GM19397 (cell line): ENCODE measurements around the gene E2F4.

ENCODE experiments used
- ATAC-seq: cut with Tn5 transposase; IDR thresholded peaks from one replicate; pipeline ENCODE4 v1.9.1; 2021; ENCODE audit warnings: mild to moderate bottlenecking, moderate library complexity; ENCODE audit not compliant: unreplicated experiment

Gene E2F4

DNA sequence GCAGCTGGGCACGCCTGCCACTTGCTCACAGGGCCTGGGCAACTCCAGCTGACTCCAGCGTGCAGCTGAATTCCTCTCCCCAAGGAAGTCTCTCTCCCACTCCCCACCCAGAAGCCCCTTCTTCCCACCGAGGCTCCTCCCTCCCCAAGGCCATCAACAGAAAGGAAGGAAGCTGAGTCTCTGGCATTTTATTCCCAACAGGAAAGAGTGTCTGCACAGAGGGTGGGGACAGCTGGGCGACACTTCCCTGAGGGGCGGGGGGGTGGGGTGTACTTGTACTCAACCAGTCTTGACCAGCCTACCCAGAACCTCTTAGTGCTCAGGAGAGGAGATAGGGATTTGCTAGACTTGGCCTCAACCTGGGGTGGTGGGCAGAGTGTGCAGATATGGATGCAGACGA lies 1.9 kb upstream of the E2F4 start, which contains the start of gene EXOC3L1:
Gene EXOC3L1, minus strand, starts transcription at position 96 of the 400 bp plus-strand sequence. CDS start 460 bp downstream, outside the sequence.
- no peak for ATAC-seq

DNA sequence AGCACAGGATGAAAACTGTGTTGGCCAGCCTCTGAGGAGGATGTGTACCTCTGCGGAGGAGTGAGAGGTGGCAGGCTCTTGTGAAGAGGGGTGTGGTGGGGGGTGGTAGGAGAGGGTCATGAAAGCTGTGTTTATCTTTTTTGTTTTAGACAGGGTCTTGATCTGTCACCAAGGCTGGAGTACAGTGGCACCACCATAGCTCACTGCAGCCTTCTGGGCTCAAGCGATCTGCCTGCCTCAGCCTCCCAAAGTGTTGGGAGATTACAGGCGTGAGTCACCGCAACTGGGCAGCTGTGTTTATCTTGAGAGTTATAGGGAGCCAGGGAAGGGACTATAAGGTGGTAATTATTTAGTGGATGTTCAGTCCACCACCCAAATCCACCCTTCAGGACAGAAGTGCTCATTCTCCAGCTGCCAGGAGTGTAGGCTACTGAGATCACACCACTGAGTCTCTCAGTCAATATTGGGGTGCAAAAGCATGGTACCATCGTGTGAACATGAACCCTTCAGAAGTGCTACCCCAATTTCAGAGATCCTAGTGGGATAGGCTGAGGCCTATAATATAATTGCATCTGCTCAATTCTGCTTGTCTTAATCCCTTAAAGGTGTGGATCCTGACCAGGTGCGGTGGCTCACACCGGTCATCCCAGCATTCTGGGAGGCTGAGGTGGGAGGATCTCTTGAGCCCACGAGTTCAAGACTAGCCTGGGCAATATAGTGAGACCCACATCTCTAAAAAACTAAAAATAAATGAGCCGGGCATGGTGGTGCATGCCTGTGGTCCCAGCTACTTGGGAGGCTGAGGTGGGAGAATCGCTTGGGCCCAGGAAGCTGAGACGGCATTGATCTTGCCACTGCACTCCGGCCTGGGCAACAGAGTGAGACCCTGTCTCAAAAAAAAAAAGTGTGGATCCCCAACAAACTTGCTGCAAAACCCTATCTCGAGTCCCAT lies 1.2 kb upstream of the E2F4 start:
- ATAC-seq = no peak

DNA sequence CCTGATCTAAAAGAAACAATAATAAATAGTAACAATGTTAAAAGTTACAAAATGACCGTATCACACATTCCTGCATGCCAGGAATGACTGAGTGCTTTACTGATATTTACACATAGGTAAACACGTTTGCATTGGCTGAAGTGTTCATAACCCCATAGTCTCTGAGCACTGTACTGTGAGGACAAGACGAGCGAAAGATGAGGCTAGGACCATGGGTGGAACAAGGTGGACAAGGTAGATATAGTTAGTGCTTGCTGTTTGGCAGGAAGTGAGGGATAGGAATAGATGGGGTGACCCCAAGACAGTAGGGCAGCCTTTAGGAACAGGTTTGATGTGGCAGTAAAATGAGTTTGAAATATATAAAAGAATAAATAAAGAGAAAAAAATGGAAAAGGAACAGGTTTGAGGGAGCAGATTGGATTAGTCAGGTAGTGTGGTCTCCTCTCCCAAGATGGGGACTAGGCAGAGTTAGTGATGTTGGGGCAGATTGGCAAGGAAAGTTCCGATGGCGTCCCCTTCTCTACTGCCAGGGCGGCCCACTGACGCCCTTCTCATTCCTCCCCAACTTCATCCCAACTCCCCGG lies 452 bp upstream of the E2F4 start:
- ATAC-seq = no peak

DNA sequence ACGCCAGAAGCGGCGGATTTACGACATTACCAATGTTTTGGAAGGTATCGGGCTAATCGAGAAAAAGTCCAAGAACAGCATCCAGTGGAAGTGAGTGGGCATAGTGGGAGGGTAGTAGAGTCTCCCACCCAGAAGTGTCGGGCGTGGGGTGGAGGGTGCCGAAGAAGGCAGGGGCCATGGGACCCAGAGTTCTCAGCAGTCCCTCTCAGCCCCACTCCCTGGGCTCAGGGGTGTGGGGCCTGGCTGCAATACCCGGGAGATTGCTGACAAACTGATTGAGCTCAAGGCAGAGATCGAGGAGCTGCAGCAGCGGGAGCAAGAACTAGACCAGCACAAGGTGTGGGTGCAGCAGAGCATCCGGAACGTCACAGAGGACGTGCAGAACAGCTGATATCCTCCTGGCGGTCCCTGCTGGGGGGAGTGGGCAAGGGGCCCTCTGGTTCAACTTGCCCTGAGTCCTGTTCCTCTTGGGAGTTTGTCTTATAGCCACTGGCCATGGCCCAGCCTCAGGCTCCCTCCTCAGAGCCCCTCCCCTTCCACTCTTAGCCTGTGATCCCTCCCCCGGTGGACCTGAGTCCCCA lies 916 bp downstream of the E2F4 start:
- ATAC-seq = no peak

DNA sequence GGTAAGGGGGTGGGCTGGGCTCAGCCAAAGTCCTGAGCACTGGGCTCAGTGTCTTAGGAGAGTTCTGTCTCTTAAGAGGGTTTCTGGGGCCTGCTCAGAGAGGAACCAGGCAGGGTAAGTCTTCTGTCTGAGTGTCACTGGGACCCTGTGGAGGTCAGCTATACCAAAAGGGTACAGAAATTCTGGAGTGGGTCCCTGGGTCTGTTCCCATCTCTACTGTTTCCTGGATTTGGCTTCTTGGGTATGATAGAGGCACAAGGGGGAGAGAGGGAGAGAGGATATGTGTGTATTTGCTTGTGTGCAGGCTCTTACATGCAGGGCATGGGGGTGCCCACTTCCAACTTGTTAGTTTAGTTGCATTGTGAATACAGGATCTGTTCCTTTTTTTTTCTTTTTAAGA lies 1.6 kb downstream of the E2F4 start:
- ATAC-seq = no peak

DNA sequence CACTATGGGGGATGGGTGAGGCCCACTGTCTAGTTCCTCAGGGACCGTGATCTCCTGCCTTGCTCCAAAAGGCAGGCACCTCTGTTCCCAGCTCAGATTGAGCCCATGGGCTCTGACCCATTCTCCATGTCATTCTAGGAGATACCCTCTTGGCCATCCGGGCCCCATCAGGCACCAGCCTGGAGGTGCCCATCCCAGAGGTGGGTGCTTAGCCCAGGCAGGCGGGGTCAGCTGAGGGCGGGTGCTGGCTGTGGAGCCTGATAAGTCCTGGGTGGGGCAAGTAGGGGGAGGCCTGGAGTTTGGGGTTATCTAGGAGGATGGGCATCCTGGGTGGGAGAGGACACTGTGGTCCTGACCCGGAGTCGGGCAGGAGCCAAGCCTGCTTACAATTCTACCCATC lies 2.3 kb downstream of the E2F4 start:
- ATAC-seq = no peak

DNA sequence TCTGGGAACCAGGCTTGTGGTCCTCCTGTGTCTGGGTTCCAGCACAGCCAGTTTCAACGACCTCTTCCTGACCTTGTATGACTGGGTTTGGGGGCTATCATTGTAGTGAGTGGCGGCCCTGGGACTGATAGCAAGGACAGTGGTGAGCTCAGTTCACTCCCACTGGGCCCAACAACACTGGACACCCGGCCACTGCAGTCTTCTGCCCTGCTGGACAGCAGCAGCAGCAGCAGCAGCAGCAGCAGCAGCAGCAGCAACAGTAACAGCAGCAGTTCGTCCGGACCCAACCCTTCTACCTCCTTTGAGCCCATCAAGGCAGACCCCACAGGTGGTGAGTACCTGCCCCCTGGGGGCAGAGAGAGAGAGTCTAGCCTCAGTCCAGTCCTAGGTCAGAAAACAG lies 3.7 kb downstream of the E2F4 start:
- no peak for ATAC-seq

DNA sequence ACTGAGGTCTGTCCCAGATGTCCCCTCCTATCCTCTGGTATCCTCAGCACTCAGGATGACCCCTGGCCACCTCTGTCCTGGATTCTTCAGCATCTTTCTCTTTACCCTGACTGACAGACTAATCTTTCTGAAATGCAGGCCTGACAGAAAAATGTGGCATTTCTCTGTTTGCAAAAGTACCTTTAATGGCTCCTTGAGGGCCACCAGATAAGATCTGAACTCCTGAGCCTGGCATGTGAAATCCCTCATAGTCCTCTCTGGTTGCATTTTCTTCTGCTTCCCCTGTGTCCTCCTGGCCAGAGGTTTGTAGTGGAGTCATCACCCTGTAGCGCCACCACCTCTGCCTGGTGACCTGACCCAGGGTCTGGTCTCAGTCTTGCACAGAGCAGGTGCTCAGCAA lies 4.9 kb downstream of the E2F4 start:
- ATAC-seq = no peak

DNA sequence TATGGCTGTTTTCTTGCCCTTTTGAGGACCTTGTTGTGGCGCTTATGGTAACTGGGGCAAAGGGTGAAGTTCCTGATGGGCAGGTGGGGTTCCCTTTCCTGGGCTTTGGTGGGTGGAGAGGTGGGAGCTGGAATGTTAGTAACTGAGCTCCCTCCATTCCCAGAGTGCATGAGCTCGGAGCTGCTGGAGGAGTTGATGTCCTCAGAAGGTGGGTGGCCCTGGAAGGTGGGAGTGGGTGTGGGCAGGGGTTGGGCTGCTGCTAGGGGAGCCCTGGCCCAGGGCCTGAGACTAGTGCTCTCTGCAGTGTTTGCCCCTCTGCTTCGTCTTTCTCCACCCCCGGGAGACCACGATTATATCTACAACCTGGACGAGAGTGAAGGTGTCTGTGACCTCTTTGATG lies 5.7 kb downstream of the E2F4 start:
- ATAC-seq = no peak

DNA sequence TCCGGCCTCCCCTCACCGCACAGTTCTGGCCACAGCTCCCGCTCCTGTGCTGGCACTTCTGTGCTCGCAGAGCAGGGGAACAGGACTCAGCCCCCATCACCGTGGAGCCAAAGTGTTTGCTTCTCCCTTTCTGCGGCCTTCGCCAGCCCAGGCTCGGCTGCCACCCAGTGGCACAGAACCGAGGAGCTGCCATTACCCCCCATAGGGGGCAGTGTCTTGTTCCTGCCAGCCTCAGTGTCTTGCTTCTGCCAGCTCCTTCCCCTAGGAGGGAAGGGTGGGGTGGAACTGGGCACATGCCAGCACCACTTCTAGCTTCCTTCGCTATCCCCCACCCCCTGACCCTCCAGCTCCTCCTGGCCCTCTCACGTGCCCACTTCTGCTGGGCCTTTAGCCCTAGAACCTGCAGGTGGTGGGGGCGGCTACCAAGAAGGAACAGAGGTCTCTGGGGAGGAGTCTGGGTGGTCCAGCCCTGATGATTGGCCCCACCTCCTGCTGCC lies 6.3 kb downstream of the E2F4 start:
- no peak for ATAC-seq

DNA sequence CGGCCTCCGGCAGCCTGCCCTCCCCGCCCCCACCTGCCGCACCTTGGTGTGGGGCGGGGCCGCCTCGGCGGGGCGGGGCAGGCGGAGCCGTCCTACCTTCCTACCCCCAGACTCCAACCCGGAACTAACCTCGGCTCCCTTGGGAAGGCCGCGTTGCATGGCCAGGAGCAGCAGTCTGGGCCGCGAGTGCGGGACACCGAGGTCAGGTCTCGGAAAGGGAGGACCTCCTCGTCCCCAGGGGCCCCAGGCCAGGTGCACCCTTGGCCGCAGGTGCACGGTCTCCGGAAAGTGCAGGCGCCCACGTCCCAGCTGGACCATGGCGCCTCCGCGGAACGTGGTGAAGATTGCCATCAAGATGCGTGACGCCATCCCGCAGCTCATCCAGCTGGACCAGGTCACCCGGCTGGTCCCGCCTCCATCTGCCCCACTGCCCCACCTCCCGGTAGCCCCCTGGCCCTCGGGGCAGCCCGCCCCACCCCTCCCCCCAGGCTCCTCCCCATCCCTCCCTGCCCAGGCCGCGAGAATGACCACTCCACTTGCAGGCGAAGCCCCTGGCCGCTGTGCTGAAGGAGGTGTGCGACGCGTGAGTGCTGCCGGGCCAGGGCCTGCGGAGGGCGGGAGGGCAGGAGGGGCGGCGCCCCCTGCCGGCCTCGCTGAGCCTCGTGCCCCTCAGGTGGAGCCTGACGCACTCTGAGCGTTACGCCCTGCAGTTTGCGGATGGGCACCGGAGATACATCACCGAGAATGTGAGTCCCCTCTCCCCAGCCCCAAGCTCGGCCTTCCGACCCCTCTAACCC lies 7.3 kb downstream of the E2F4 start, which contains the start of gene ELMO3:
Gene ELMO3, plus strand, starts transcription at position 121 of the 797 bp plus-strand sequence. Its CDS starts 196 bp downstream, at position 317.
- ATAC-seq = no peak

DNA sequence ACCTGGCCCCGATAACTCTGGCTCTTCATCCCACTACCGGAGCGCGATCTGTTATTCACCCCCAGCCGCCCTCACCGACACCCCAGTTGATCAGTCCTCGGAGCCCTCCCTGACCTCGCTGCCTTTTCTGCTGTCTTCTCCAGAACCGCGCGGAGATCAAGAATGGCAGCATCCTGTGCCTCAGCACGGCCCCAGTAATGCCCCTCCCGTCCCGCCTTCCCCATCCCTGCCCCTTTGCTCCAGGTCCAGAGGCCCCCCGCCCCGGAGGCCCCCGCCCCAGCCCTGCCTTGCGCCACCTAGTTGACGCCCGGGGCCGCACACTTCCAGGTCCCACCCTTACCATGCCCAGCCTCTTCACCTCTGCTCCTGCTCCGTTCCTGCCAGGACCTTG lies 7.8 kb downstream of the E2F4 start:
- ATAC-seq = no peak

DNA sequence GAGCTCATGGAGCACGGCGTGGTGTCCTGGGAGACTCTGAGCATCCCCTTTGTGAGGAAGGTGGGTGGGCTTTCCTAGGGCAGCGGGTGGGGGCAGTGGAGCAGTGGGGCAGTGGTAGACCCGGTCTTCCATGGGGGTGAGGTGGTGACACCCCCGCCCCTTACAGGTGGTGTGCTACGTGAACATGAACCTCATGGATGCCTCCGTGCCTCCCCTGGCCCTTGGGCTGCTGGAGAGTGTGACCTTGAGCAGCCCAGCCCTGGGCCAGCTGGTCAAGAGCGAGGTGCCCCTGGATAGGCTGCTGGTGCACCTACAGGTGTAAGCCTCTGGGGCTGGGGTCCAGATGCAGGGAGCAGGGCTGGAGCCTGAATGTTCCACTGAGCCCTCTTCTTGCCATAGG lies 8.5 kb downstream of the E2F4 start:
- ATAC-seq = no peak

DNA sequence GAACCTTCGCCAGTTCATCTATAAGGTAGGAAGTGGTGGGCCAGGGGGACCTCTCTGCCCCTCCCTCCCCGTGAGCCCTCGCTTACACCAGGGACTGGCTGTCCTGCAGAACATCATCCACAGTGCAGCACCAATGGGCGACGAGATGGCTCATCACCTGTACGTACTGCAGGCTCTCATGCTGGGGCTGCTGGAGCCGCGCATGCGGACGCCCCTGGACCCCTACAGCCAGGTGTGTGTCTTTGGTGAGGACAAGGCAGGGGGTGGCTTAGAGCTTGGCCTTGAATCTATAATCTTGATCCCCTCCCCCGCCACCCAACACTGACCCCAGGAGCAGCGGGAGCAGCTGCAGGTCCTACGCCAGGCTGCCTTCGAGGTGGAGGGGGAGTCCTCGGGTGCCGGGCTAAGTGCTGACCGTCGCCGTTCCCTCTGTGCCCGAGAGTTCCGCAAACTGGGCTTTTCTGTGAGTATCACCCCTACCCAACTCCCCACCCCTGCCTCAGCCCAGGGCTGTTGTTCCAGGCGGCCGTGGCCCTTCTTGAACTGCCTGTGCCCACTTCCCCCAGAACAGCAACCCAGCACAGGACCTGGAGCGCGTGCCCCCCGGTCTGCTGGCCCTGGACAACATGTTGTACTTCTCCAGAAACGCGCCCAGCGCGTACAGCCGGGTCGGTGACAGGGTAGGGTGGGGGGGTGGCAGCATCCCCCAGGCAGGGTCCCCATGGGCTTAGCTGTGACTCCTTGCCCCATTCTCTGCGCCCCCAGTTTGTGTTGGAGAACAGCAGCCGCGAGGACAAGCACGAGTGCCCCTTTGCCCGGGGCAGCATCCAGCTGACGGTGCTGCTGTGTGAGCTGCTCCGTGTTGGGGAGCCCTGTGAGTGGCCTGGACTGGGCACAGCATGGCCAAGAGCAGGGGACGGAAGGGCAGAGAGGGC lies 9.7 kb downstream of the E2F4 start:
- no peak for ATAC-seq

DNA sequence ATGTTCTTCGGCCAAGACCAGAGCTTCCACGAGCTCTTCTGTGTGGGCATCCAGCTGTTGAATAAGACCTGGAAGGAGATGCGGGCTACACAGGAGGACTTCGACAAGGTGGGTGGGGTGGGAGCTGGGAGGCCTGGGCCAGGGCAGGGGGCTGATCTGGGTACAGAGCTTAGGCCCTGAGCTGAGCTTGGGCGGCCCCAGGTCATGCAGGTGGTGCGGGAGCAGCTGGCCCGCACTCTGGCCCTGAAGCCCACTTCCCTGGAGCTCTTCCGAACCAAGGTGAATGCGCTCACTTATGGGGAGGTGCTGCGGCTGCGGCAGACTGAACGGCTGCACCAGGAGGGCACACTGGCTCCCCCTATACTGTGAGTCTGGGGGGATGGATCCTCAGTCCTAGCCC lies 10.5 kb downstream of the E2F4 start:
- ATAC-seq = no peak

DNA sequence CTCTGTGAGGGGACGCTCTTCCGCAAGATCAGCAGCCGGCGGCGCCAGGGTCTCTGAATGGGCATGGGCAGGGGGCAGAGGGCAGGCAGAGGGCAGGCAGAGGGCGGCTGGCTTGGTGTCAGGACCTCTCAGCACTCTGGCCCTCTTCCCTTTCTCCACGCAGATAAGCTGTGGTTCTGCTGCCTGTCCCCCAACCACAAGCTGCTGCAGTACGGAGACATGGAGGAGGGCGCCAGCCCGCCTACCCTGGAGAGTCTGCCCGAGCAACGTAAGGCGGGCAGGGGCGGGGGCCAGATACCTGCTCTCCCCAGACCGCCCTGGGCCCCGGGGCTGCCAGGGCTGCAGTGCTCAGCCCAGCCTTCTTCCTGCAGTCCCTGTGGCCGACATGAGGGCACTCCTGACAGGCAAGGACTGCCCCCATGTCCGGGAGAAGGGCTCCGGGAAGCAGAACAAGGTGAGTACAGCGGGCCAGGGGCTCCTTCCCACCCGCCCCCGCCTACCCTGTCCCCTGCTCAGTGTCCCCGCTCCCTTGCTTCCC lies 11.1 kb downstream of the E2F4 start:
- no peak for ATAC-seq

DNA sequence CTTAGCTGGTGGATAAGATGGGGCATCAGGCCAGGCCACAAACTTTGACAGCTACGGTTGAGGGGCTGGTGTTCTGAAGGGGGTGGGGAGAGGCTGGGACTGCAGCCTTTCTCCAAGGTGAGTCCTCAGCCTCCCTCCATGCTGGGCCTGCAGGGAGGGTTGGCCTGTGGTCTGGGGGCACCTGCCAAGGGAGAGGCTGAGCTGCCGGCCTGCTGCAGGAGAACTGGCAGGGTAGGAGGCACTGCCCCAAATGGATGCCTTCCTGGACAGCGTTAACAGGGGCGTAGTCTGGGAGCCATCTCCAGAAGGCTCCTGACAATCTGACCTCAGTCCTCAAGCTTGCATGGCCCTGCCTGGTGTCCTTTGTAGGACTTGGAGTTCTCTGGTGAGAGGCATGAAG lies 12.1 kb downstream of the E2F4 start:
- ATAC-seq = no peak

DNA sequence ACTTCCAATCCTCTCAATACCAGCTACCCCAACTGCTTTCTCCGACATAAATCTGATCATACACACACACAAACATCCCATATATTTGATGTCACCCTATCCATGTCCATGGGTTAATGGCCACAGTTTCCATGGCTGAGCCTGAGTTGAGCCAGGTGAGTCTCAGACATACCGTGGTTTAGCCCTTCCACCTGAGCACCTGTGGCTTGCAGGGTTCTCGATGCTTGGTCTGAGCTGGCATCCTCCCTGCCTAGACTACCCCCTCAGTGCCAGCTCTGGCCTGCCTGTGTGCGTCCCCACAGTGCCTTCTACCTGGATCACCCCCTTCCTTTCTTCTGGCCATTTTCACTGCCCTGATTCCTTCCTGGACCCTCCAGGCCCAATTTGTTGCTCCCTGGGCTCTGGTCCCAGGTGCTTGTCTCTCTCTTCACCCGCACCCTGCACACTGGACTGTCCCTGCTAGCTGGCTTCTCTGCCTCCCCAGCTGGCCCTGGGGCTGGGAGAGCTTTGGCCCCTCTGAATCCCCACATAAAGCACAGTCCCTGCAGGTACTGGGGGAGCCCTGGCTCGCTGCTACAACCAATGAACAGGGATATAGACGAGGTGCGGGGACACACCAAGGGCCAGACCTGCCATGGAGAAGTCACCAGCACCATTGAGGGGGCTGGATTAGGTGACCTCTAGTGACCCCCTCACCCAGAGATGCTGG lies 14.3 kb downstream of the E2F4 start:
- no peak for ATAC-seq

DNA sequence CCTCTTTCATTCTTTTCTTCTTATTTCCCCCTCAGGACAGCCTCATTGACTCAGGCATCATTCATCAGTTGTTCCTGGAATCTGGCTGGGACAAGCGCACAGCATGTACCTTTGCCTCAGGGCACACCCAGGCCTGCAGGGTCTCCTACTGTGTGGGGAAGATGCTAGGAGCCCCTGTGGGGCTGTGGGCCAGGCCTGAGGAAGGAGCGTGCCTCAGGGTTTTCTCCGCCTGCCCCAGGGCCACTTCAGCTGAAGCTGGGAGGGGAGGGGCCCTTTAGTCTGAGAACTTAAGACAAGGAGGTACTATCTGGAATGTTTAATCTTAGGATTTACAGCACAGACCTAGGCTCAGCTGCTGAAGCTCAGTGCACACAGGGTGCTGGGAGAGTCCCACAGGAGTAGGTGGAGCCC lies 14.9 kb downstream of the E2F4 start:
- ATAC-seq = no peak
